Mononuclear cell (primary cell): Measurements from ENCODE around the gene ABO. TPM values are rescaled to one million over a fixed set of nuclear protein-coding genes. Genes with fewer than 3 reads are reported as not detected.
"Not testable (repeated sequence)": the region's sequence is repeated elsewhere in the genome, so short reads cannot be mapped to it uniquely, and the experiment has no call there.

Source experiments
- H3K27me3 ChIP-seq: 2 replicates; pipeline ENCODE4 v1.6.0; 2011; ENCODE audit warnings: low read length, control low read depth; ENCODE audit not compliant: insufficient read depth
- H3K4me1 ChIP-seq: 2 replicates; pipeline ENCODE4 v1.5.1; 2011; ENCODE audit warnings: mild to moderate bottlenecking, low read length, control low read depth; ENCODE audit not compliant: insufficient read depth
- H3K4me3 ChIP-seq: 2 replicates; pipeline ENCODE4 v1.5.1; 2011; ENCODE audit warnings: mild to moderate bottlenecking, low read length, moderate library complexity
- H3K9me3 ChIP-seq: 2 replicates; pipeline ENCODE4 v1.5.1; 2011; ENCODE audit warnings: low read depth, mild to moderate bottlenecking, control low read depth, low read length
- total RNA-seq: library from RNA; depleted of rRNA; stranded (reverse); fragments of >200 nt; gene quantifications from one replicate; pipeline ENCODE4 v1.2.3, GENCODE V29; 2012

Gene ABO
- total RNA-seq, 1 donor: 4.5 TPM

DNA sequence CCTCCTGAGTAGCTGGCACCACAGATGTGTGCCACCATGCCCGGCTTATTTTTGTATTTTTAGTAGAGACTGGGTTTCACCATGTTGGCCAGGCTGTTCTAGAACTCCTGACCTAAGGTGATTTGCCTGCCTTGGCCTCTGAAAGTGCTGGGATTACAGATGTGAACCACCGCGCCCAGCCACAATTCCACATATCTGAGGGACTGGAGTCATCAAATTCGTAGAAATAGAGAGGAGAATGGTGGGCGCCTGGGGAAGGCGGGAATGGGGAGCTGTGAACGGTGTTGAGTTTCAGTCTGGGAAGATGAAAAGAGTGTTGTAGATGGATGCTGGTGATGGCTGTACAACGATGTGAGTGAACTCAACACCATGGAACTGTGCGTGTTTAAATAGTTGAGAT lies 1.9 kb upstream of the ABO start:
- Histone ChIP-seq H3K27me3 (peaks cover 24% of the 10 kb centered on the region), H3K9me3 (no peaks in the 10 kb centered on the region)

DNA sequence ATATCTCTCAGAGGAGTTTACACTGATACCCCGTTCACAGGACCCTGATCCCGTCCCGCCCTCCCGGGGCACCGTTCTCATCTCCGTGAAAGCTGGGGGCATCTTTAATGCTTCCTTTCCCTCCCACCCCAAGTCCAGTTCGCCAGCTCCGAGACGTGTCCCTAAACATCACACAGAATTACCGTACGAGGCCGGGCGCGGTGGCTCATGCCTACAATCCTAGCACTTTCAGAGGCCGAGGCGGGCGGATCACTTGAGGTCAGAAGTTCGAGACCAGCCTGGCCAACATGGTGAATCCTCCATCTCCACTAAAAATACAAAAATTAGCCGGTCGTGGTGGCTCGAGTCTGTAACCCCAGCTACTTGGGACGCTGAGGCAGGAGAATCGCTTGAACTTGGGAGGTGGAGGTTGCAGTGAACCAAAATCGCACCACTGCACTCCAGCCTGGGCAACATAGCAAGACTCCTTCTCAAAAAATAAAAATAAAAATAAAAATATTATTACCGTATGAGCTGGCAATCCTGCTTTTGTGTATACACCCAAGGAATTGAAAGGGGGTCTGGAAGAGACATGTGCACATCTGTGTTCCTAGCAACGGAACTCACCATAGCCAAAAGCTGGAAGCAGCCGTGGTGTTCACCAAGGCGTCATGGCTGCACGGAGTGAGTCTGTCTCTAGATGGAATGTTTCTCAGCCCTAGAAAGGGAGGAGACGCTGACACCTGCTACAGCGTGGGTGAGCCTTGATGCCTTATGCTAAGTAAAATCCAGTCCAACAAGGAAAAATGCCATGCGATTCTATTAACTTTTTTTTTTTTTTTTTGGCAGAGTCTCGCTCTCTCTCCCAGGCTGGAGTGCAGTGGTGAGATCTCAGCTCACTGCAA lies 1.2 kb upstream of the ABO start:
- H3K27me3 ChIP-seq: peaks cover 26% of the 10 kb centered on the region
- H3K4me3 ChIP-seq: no peak overlapping the region
- H3K4me1 ChIP-seq: no peaks in the 10 kb centered on the region
- H3K9me3 ChIP-seq: no peaks in the 10 kb centered on the region

More for the DNA sequence above, 1.9 kb upstream of the ABO start:
- Histone ChIP-seq H3K4me3 (no peak overlapping the region), H3K4me1 (no peaks in the 10 kb centered on the region)

GRCh38 chr9:133274236-133275104 lies 531 bp downstream of the ABO start:
- no peaks in the 10 kb centered on the region for H3K9me3 ChIP-seq
- peaks cover 26% of the 10 kb centered on the region for H3K27me3 ChIP-seq
- H3K4me3 ChIP-seq: no peak overlapping the region
- H3K4me1 ChIP-seq: no peaks in the 10 kb centered on the region

GRCh38 chr9:133273819-133274218 lies 1.2 kb downstream of the ABO start:
- Histone ChIP-seq H3K4me3 (no peak overlapping the region), H3K27me3 (peaks cover 26% of the 10 kb centered on the region), H3K4me1 (no peaks in the 10 kb centered on the region), H3K9me3 (no peaks in the 10 kb centered on the region)

DNA sequence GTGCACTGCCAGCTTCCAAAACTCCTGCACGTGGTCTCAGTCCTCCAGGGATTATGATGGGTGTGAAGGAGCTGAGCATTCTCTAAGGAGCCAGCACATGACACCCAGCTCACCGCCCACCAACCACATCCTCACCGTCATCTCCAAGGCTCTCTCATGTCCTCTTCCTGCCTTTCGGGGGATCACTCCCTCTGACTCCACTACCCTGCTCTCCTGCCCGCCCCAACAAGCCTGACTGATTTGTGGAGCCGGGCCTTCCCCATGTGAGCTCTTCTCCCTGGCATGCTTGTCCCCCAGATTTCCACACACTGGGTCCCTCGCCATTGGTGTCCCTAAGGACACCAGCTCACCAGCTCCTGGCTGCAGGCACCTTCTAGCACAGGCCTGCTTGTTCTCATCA lies 1.9 kb downstream of the ABO start:
- Histone ChIP-seq H3K4me1 (no peaks in the 10 kb centered on the region), H3K9me3 (no peaks in the 10 kb centered on the region), H3K27me3 (peaks cover 26% of the 10 kb centered on the region), H3K4me3 (no peak overlapping the region)

DNA sequence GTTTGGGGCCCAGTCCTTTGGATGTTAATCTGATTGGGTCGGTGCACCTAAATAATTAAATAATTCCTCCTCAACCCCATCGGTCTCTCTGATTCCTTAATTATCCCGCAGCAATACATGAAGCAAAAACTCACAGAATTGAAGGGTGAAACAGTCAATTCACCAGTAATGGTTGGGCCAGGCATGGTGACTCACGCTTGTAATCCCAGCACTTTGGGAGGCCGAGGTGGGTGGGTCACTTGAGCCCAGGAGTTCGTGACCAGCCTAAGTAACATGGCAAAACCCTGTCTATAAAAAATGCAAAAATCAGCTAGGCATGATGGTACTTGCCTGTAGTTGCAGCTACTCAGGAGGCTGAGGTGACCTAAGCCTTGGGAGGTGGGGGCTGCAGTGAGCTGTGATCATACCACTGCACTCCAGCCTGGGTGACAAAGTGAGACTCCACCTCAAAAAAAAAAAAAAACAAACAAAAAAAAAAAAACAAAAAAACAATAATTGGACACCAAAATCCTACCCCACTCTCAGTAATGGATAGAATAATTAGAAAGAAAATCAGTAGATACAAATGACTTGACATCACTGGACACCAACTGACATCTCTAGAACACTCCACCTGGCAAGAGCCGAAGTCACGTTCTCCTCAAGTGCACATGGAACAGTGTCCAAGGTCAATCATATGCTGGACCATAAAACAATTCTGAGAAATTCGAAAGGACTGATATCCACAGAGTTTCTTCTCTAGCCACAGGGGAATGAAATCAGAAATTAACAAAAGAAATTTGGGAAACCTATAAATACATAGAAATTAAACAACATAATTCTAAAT lies 5.3 kb downstream of the ABO start:
- Histone ChIP-seq H3K4me3 (no peak overlapping the region), H3K27me3 (peaks cover 10% of the 10 kb centered on the region), H3K9me3 (no peaks in the 10 kb centered on the region), H3K4me1 (no peaks in the 10 kb centered on the region)

GRCh38 chr9:133269136-133269535 lies 5.9 kb downstream of the ABO start:
- H3K4me1 ChIP-seq, H3K4me3 ChIP-seq, H3K27me3 ChIP-seq, H3K9me3 ChIP-seq: not testable (repeated sequence)

DNA sequence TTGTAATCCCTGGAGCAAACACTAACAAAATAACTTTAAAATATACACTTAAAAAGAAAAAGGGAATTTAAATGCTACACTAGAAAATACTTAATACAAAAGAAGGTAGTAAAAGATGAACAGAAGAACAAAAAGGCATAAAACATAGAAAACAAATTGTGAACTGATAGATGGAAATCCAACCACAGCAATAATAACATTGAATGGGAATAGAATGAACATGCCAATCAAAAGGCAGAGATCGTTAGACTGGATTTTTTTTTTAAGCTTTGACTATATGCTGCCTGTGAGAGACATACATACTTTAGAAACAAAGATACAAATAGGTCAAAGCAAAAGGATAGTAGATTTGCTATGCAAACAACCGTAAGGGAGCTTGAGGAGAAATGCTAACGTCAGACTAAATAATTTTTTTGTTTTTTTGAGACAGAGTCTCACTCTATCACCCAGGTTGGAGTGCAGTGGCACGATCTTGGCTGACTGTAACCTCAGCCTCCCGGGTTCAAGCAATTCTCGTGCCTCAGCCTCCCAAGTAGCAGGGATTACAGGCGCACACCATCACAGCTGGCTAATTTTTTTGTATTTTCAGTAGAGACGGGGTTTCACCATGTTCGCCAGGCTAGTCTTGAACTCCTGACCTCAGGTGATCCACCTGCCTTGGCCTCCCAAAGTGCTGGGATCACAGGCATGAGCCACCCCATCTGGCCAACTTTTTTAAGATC lies 6.5 kb downstream of the ABO start:
- Histone ChIP-seq H3K4me1 (no peaks in the 10 kb centered on the region), H3K27me3 (peaks cover 2% of the 10 kb centered on the region), H3K4me3 (no peak overlapping the region), H3K9me3 (no peaks in the 10 kb centered on the region)

DNA sequence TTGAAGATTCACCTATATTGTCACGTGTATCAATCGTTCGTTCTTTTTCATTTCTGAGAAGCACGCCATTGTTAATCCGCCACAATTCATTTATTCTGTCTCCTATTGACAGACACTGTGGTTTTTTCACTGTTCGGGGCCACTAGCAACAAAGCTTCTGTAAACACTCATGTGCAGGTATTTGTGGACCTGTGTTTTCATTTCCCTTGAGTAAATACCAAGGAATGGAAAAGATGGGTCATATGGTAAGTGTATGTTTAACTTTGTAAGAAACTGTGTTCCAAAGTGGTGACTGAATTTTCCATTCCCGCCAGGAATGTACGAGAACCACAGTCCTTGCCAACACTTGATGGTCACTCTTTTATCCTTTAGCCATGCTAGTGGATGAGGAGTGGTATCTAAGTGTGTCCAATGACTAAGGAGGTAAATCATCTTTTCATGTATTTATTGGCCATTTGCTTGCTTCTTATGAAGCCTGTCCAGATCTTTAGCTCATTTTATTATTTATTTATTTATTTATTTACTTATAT lies 10.7 kb downstream of the ABO start:
- Histone ChIP-seq H3K9me3 (no peaks in the 10 kb centered on the region), H3K4me3 (no peak overlapping the region), H3K4me1 (no peaks in the 10 kb centered on the region), H3K27me3 (no peaks in the 10 kb centered on the region)

- no peaks in the 10 kb centered on the region for H3K27me3 ChIP-seq
- H3K4me1 ChIP-seq: no peaks in the 10 kb centered on the region
- no peak overlapping the region for H3K4me3 ChIP-seq
- H3K9me3 ChIP-seq: no peaks in the 10 kb centered on the region
These were observed 11.4 kb downstream of the ABO start for GRCh38 chr9:133263557-133263956.

DNA sequence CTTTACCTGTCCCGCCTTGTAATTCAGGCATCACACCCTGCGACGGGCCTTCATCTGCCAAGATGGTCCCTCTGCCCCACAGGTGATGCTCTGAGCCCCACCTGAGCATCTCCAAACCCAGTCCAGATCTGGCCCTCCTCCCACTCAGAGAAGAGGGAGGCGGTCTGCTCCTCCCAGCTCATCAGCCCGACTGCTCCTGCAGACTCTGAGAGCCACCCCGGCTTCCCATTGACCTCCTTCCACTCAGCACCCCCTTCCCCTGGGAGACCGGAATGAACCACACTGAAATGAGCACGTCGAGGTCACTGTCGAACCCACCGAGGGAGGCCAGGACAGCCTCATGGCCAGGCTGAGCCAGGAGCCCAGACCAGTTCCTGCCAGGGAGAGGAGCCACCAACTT lies 12.8 kb downstream of the ABO start:
- no peaks in the 10 kb centered on the region for H3K27me3 ChIP-seq
- H3K4me1 ChIP-seq: no peaks in the 10 kb centered on the region
- no peak overlapping the region for H3K4me3 ChIP-seq
- H3K9me3 ChIP-seq: no peaks in the 10 kb centered on the region

GRCh38 chr9:133261753-133262120 lies 13.3 kb downstream of the ABO start:
- no peak overlapping the region for H3K4me3 ChIP-seq
- no peaks in the 10 kb centered on the region for H3K4me1 ChIP-seq
- H3K9me3 ChIP-seq: no peaks in the 10 kb centered on the region
- no peaks in the 10 kb centered on the region for H3K27me3 ChIP-seq

- no peaks in the 10 kb centered on the region for H3K4me1 ChIP-seq
- H3K27me3 ChIP-seq: no peaks in the 10 kb centered on the region
- no peak overlapping the region for H3K4me3 ChIP-seq
- H3K9me3 ChIP-seq: no peaks in the 10 kb centered on the region
These were observed 13.8 kb downstream of the ABO start for GRCh38 chr9:133261103-133261752.
